Stimulated activated memory B cell treated with anti-CD40 and anti-IgM and Interleukin-4, amounts not matched to agents 10 μg/mL and 1 μg/mL and 100 μg/mL, for 72 hours (primary cell): ENCODE measurements around the gene ESRRB.

Experiments used
- ATAC-seq: fragments of 150-1000 bp; cut with Tn5 transposase; 2 replicates; pipeline ENCODE4 v1.10.0; 2021
- H3K27ac Mint-ChIP-seq: one replicate; pipeline ENCODE4 v1.8.0; 2022; ENCODE audit warnings: mild to moderate bottlenecking, mixed read lengths
- H3K27me3 Mint-ChIP-seq: one replicate; pipeline ENCODE4 v1.8.0; 2022; ENCODE audit warnings: mixed read lengths
- H3K36me3 Mint-ChIP-seq: one replicate; pipeline ENCODE4 v1.8.0; 2022; ENCODE audit warnings: mixed read lengths
- H3K4me1 Mint-ChIP-seq: one replicate; pipeline ENCODE4 v1.8.0; 2022; ENCODE audit warnings: mixed read lengths
- H3K4me3 Mint-ChIP-seq: one replicate; pipeline ENCODE4 v1.8.0; 2022; ENCODE audit warnings: mild to moderate bottlenecking, moderate library complexity, mixed read lengths
- H3K9me3 Mint-ChIP-seq: one replicate; pipeline ENCODE4 v1.8.0; 2022; ENCODE audit warnings: mixed read lengths

The ESRRB gene

DNA sequence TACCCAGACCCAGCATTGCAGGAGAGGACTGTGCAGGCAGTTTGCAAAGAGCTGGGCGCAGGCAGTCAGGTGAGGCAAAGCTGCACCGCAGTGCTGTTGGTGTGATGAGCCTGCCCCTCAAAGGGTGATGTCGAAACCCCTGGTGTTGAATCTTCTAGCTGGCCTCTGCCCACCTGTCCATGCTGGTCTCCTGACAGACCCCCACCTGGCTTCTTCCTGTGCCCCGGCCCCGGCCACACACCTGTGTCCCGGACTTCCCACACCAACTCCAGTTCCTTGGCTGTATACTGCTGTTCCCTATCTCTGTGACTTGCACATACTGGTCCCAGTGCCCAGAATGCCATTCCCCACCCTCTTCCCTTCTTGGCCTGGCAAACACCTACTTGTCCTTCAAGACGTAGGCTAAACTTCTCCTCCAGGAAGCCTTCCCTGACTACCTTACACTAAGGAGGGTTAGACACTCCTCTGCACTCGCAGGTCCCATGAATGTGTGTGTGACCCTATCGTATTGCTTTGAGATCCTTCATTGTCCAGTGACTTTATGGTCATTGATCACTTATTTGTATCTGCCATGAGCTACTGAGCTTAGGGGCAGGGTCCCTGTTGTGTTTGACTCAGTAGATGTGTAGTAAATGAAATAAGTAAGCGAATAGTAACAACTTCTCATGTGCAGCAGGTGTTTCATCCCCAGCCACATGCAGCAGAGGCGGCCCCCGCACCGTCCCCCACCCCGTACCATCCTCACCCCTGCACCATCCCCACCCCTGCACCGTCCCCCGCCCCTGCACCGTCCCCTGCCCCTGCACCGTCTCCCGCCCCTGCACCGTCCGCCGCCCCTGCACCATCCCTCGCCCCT, 37.4 kb downstream of the ESRRB start:
- Mint-ChIP-seq H3K36me3 (no peaks in the 10 kb centered on the region), H3K4me1 (no peaks in the 10 kb centered on the region), H3K27me3 (peaks cover 60% of the 10 kb centered on the region), H3K4me3 (no peak overlapping the region), H3K9me3 (no peaks in the 10 kb centered on the region), H3K27ac (no peak overlapping the region)
- peak; percentile 52 for ATAC-seq

DNA sequence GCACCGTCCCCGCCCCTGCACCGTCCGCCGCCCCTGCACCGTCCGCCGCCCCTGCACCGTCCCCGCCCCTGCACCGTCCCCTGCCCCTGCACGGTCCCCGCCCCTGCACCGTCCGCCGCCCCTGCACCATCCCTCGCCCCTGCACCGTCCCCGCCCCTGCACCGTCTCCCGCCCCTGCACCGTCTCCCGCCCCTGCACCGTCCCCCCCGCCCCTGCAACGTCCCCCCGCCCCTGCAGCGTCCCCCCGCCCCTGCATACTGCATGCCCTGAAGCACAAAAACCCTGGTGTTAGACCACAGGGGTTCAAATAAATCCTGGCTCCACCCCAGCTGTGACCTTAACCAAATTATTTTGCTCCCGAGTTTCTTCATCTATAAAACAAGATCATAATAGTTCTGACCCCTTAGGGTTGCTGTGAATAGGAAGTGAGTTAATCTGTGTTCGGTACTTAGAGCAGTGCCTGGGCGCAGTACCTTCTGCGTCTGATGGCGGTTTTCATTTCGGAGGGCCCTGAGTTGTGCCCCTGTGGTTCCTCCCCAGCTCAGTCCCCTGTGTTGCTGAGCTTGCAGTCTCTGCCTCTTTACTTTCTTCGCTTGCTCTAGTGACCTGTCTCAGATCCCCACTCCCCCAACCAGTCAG, 38.1 kb downstream of the ESRRB start:
- no peak for ATAC-seq
- Mint-ChIP-seq H3K9me3 (no peaks in the 10 kb centered on the region), H3K27ac (no peak overlapping the region), H3K4me1 (no peaks in the 10 kb centered on the region), H3K27me3 (peaks cover 60% of the 10 kb centered on the region), H3K4me3 (no peak overlapping the region), H3K36me3 (no peaks in the 10 kb centered on the region)

DNA sequence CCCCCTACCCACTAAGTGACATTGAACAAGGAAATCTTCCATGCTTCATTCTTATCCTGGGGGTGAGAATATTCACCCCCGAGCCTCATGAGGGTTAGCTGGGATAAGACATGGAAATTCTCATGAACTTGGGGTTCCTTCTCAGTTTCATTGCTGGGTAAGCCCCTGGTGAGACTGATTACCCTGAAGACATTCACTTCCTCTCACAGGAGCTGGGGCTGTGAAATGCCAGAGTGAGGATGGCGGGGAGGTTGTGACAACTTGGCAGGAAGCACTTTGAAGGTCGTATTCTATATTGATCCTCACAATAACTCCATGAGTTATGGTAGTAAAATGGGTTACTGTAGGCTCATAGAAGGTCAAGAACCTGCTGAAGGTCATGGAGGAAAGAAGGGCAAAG, 43.5 kb downstream of the ESRRB start:
- no peak overlapping the region for H3K27ac Mint-ChIP-seq
- H3K27me3 Mint-ChIP-seq: peaks cover 33% of the 10 kb centered on the region
- H3K36me3 Mint-ChIP-seq: no peaks in the 10 kb centered on the region
- H3K4me1 Mint-ChIP-seq: peaks cover 7% of the 10 kb centered on the region
- peak; percentile 35 for ATAC-seq
- H3K9me3 Mint-ChIP-seq: no peaks in the 10 kb centered on the region
- no peak overlapping the region for H3K4me3 Mint-ChIP-seq

DNA sequence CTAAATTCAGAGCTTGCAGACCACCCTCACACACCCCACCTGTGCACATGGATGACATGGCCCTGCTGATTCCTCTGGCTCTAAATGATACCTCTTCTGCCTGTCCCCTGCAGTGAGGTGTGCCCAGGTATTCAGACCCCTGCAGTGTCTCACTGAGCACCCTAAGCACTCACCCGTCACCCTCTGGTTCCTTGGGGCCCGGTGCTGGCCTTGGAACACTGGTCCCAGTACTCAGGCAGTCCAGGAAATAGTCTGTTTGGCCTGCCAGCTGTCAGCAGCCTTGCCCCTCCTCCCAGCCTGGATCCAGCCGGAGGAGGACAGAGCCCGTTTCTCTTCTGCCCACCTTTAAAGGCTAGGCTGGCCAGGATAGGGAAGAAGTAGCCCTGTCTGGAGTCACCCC, 44.9 kb downstream of the ESRRB start:
- Mint-ChIP-seq H3K27ac (no peak overlapping the region), H3K4me3 (no peak overlapping the region), H3K36me3 (no peaks in the 10 kb centered on the region), H3K4me1 (peaks cover 7% of the 10 kb centered on the region), H3K27me3 (peaks cover 25% of the 10 kb centered on the region), H3K9me3 (no peaks in the 10 kb centered on the region)
- ATAC-seq: no peak

DNA sequence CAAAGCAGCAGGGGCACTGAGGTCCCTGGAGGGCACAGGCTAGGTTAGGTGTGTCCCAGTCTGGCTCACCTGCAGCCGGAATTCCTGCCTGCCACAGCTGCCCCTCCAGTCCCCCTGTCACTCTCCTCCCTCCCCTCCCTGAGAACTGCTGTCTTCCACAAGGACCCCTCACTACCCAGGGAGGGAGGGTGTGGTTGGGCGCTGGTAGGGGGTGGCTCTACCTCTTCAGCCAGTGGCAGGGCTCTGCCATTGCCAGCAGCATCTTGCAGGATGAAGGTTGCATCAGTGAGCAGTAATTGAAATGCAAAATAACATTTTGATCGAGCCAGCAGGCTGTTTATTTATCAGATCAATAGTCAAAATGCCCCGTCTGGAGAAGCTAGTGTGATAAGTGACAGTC, 45.7 kb downstream of the ESRRB start:
- Mint-ChIP-seq H3K27ac (no peak overlapping the region), H3K4me1 (peaks cover 7% of the 10 kb centered on the region), H3K4me3 (no peak overlapping the region), H3K27me3 (peaks cover 26% of the 10 kb centered on the region), H3K36me3 (no peaks in the 10 kb centered on the region), H3K9me3 (no peaks in the 10 kb centered on the region)
- ATAC-seq: no peak

DNA sequence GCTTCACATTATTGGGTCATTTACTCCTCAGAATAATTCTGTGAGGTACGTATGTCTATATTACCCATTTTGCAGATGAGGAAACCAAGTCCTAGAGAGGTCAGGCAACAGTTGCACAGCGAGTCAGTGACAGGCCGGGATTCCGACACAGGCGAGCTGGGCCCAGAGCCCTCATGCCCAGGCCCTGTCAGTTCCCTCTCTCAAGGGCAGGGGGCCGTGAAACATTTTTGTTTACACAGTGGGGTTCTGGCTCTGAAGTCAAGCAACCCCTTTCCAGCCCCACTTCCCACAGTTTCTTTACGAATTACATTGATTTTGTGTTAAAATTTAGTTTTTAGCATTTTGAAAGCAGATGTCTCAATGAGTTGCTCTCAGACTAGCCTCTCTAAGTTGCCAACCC, 46.7 kb downstream of the ESRRB start:
- Mint-ChIP-seq H3K4me1 (peaks cover 7% of the 10 kb centered on the region), H3K9me3 (no peaks in the 10 kb centered on the region), H3K36me3 (no peaks in the 10 kb centered on the region)

DNA sequence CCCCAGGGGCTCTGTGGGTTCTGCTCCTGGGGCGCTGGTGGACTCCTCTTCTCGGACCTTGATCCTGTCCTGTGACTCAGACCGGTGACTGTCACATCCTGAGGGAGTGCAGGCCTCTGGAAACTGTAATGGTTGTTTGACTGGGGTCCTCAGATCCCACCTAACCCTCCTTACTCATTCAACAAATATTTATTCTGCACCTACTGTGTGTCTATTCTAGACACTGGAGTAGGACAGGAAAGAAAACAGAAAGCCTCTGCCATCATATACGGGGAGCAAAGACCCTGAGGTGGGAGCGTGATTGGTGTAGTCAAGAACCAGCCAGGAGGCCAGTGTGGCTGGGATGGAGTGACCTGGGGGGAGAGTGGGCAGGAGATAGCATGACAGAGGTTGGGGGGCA, 47.6 kb downstream of the ESRRB start:
- no peaks in the 10 kb centered on the region for H3K9me3 Mint-ChIP-seq
- H3K36me3 Mint-ChIP-seq: no peaks in the 10 kb centered on the region
- no peak overlapping the region for H3K4me3 Mint-ChIP-seq
- H3K27ac Mint-ChIP-seq: no peak overlapping the region
- peaks cover 19% of the 10 kb centered on the region for H3K27me3 Mint-ChIP-seq
- peaks cover 7% of the 10 kb centered on the region for H3K4me1 Mint-ChIP-seq
- ATAC-seq: no peak

More for the DNA sequence above, 46.7 kb downstream of the ESRRB start:
- no peak overlapping the region for H3K4me3 Mint-ChIP-seq
- no peak for ATAC-seq
- H3K27ac Mint-ChIP-seq: no peak overlapping the region
- H3K27me3 Mint-ChIP-seq: peaks cover 20% of the 10 kb centered on the region

DNA sequence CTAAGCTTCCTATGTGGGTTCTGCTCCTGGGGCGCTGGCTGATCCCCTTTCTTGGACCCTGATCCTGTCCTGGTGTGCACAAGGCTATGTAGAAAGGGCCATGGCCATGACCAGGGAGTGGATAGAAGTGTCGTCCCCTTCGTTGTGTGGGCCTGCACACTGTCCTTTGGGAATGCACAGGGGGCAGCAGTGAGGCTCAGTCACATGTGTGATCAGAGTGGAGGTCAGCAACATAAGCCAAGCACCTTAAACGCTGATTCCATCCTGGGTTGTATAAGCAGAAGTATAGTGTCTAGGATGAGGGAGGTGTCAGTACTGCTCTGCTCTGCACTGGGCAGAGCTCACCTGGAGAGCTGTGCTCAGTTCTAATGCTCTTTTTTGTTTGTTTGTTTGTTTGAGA, 48.4 kb downstream of the ESRRB start:
- Mint-ChIP-seq H3K27me3 (peaks cover 19% of the 10 kb centered on the region), H3K4me3 (no peak overlapping the region), H3K9me3 (no peaks in the 10 kb centered on the region), H3K36me3 (no peaks in the 10 kb centered on the region), H3K27ac (no peak overlapping the region), H3K4me1 (peaks cover 5% of the 10 kb centered on the region)
- ATAC-seq: no peak

DNA sequence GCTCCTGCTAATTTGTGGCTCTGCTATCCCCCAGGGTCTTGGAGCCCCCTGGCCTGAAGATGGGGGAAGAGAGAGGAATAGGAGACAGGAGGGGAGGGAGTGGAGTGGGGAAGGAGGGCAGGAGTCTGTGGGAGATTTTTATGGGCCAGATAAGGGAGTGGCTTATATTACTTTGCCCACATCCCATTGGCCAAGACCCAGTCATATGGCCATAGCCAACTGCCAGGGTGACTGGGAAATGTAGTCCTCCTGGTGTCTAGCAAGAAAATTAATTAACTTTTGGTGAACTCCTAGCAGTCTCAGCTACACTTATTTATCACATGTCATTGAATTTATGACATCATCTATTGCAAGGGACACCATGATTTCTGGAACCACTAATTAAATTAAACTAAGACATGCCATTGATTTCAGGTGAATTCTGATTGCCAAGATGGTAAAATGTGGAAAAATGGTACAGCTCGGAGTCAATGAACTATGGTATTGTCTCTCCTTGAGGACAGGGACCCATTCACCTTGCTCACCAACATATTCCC, 50.3 kb downstream of the ESRRB start:
- Mint-ChIP-seq H3K27ac (no peak overlapping the region), H3K36me3 (no peaks in the 10 kb centered on the region)

DNA sequence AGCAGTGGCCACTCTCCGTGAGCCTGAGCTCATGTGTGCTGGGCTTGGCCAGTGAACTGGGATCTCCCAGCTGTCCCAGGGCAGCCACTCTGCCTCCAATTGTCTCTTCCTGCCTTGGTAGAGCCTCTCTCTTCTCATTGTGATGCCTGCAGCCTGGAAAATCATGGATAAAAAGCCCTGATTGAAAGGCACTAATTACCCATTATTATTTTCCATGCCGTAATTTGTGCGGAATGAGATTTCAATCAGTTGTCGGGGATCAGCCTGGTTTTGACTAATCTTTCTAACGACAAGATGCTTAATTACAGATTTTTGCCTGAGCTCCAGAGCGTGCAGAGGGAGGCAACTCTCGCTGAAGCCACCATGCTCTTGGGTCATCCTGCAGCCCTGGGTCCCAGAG, 52.7 kb downstream of the ESRRB start:
- Mint-ChIP-seq H3K9me3 (no peaks in the 10 kb centered on the region), H3K4me1 (no peaks in the 10 kb centered on the region), H3K4me3 (no peak overlapping the region), H3K36me3 (no peaks in the 10 kb centered on the region), H3K27ac (no peak overlapping the region), H3K27me3 (peaks cover 42% of the 10 kb centered on the region)
- ATAC-seq: no peak

More for the DNA sequence above, 50.3 kb downstream of the ESRRB start:
- Mint-ChIP-seq H3K4me1 (no peaks in the 10 kb centered on the region), H3K4me3 (no peak overlapping the region), H3K9me3 (no peaks in the 10 kb centered on the region), H3K27me3 (peaks cover 19% of the 10 kb centered on the region)
- no peak for ATAC-seq

DNA sequence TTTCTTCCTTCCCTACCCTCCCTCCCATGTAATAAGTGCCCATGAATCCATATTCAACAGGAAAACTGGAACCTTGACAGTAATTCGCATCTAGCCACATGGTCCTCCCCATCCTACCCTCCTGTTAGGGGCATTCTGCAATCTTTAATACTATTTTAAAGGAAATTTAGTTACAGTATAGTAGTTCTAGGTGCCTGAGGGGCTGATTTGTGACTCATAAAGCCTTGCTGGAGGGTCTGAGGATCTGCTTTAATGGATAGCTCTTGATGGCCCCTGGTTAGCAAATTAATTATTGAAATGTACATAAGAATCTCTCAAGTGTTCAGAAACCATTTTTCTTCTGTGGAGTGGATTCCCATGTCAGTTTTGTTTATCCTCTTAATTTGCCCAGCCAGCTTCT, 54.1 kb downstream of the ESRRB start:
- Mint-ChIP-seq H3K27ac (no peak overlapping the region), H3K4me3 (no peak overlapping the region), H3K4me1 (no peaks in the 10 kb centered on the region), H3K9me3 (no peaks in the 10 kb centered on the region), H3K27me3 (peaks cover 56% of the 10 kb centered on the region), H3K36me3 (no peaks in the 10 kb centered on the region)
- no peak for ATAC-seq

DNA sequence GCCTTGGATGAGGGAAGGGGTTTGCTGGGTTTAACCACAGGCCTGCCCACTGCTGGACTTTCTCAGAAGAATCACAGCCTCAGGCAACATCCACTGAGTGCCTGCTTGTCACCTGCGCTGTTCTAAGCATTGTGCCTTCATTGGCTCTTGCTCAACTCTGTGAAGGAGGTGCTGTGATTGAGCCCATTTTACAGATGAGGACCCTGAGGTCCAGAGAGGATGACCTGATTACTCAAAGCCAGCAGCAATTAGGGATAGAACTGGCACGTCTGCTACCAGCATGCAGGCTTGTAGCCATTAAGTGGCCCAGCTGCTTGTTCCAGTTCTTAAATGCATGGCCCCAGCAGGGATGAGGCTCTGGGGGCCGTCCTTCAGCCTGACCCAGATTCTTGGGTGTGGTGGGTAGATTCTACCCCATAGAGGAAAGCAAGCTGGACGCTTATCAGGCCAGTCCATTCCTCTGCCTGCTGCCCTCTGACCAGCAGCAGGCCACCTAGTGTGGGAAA, 54.6 kb downstream of the ESRRB start:
- Mint-ChIP-seq H3K27ac (no peak overlapping the region), H3K27me3 (peaks cover 57% of the 10 kb centered on the region), H3K4me3 (no peak overlapping the region), H3K4me1 (no peaks in the 10 kb centered on the region), H3K36me3 (no peaks in the 10 kb centered on the region), H3K9me3 (no peaks in the 10 kb centered on the region)
- no peak for ATAC-seq

DNA sequence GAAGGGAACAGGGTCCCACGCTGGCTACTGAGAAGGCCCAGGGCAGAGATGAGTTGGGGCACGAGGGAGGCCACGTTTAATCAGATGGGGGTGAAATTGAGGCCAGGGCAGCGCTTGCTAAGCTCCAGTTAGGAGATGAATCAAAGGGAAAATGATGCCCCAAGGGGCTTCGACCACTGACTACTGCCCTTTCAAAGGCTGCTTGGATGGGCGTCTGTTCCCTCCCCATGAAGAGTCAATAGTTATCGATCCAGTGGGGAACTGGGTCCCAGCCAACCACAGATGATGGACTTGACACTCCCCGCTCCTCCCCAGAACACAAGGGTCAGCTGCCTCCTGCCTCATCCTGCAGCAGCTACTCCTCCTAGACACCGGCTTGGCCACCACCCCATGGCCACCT, 55.6 kb downstream of the ESRRB start:
- no peak for ATAC-seq

DNA sequence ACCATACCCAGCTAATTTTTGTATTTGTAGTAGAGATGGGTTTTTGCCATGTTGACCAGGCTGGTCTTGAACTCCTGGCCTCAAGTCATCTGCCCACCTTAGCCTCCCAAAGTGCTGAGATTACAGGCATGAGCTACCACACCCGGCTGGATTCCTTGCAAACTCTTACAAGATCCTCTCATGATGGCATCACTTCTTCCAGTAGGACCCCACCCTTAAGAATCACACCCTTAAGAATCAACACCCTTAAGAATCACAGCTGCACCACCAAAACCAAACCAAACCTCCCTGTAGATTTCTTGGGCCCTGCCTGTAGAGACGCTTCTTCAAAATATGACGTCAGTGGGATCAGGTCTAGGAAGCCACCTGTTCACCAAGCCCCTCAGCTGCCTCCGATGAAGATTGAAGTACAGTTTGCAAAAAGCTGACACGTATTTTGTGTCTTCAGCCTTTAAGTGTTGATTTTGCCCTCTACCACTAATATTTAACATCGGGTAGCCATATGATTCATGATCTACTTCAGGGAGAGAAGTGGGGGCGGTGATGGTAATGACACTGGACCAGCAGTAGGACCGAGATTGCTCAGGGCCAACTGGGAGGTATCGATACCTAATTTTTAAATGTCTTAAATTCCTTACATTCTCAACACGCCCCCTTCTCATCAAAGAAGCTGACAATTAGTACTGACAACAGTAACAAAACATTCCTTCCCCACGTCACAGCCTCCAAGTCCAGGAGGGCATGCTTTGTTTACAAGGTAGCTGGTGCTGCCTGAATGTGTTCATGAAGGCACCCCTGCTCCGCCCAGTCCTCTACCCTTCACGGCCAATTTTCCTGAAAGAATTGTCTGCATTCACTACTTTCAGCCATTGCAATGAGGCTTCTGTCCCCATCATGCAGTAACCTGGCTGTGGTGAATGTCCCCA, 57.2 kb downstream of the ESRRB start:
- Mint-ChIP-seq H3K4me3 (no peak overlapping the region), H3K27ac (no peak overlapping the region), H3K36me3 (no peaks in the 10 kb centered on the region), H3K9me3 (no peaks in the 10 kb centered on the region), H3K27me3 (peaks cover 44% of the 10 kb centered on the region), H3K4me1 (no peaks in the 10 kb centered on the region)
- ATAC-seq: no peak

More for the DNA sequence above, 55.6 kb downstream of the ESRRB start:
- no peak overlapping the region for H3K27ac Mint-ChIP-seq
- H3K4me1 Mint-ChIP-seq: no peaks in the 10 kb centered on the region
- no peak overlapping the region for H3K4me3 Mint-ChIP-seq
- H3K27me3 Mint-ChIP-seq: peaks cover 49% of the 10 kb centered on the region
- H3K9me3 Mint-ChIP-seq: no peaks in the 10 kb centered on the region
- H3K36me3 Mint-ChIP-seq: no peaks in the 10 kb centered on the region

DNA sequence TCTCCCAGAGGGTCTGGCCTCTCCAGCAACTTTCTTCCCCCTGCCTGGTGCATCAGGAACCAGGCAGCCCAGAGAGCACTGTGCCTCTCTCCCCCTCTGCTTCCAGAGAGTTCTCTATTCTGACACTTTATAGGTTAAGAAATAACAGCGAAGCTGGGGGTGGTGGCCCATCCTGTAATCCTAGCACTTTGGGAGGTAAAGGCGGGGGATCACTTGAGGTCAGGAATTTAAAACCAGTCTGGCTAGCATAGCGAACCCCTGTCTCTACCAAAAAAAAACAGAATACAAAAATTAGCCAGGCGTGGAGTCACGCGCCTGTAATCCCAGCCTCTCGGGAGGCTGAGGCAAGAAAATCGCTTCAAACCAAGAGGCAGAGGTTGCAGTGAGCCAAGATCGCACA, 58.3 kb downstream of the ESRRB start:
- Mint-ChIP-seq H3K4me1 (no peaks in the 10 kb centered on the region), H3K36me3 (no peaks in the 10 kb centered on the region), H3K27me3 (peaks cover 44% of the 10 kb centered on the region), H3K4me3 (no peak overlapping the region), H3K9me3 (no peaks in the 10 kb centered on the region), H3K27ac (no peak overlapping the region)
- ATAC-seq: no peak
